Measurements from ENCODE around the gene LRFN3. TPM values are rescaled to one million over a fixed set of nuclear protein-coding genes. Genes with fewer than 3 reads are reported as not detected.
A peak's percentile ranks its signal among the peaks of the same experiment; 100 is the strongest.
"Not testable (repeated sequence)": the region's sequence is repeated elsewhere in the genome, so short reads cannot be mapped to it uniquely, and the experiment has no call there.

LRFN3 gene
- total RNA-seq, 3 donors from 2014 or later: 14.1 to 15.3 (median 14.4) TPM

DNA sequence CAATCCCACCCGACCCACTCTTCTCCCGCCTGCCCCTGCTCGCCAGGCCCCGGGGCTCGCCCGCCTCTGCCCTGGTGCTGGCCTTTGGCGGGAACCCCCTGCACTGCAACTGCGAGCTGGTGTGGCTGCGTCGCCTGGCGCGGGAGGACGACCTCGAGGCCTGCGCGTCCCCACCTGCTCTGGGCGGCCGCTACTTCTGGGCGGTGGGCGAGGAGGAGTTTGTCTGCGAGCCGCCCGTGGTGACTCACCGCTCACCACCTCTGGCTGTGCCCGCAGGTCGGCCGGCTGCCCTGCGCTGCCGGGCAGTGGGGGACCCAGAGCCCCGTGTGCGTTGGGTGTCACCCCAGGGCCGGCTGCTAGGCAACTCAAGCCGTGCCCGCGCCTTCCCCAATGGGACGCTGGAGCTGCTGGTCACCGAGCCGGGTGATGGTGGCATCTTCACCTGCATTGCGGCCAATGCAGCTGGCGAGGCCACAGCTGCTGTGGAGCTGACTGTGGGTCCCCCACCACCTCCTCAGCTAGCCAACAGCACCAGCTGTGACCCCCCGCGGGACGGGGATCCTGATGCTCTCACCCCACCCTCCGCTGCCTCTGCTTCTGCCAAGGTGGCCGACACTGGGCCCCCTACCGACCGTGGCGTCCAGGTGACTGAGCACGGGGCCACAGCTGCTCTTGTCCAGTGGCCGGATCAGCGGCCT, 4.1 kb downstream of the LRFN3 start:
- H3K27me3 Mint-ChIP-seq (ENCODE audit: low read depth): no peaks in the 10 kb centered on the region
- DNase-seq (no peak), ATAC-seq (no peak)
- peaks cover 10% of the 10 kb centered on the region for H3K36me3 Mint-ChIP-seq (ENCODE audit: insufficient read depth)
- no peaks in the 10 kb centered on the region for H3K9me3 Mint-ChIP-seq
- peaks cover 29% of the 10 kb centered on the region for H3K4me1 Mint-ChIP-seq (ENCODE audit: low read depth)
- no peak overlapping the region for H3K4me3 Mint-ChIP-seq

DNA sequence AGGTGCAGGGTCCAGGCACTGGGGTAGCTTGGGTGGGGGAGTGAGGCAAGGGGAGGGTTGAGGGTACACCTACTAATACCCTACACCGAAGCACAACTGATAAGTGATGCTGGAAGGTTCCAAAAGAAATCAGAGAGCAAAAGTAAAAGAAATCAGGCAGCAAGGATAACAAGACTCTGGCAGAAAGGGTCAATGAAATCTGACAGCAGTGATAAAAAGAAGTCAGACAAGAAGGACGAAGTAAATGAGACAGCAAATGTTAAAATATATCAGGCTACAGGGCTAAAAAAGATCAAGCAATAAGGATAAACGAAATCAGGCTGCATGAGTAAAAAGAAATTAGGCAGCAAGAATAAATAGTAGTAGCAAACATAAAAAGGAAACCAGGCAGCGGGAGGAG, 4.7 kb downstream of the LRFN3 start:
- Mint-ChIP-seq H3K4me1 (ENCODE audit: low read depth) (peaks cover 24% of the 10 kb centered on the region), H3K9me3 (no peaks in the 10 kb centered on the region), H3K36me3 (ENCODE audit: insufficient read depth) (peaks cover 10% of the 10 kb centered on the region), H3K4me3 (no peak overlapping the region), H3K27me3 (ENCODE audit: low read depth) (no peaks in the 10 kb centered on the region)
- no peak for ATAC-seq
- DNase-seq: no peak

DNA sequence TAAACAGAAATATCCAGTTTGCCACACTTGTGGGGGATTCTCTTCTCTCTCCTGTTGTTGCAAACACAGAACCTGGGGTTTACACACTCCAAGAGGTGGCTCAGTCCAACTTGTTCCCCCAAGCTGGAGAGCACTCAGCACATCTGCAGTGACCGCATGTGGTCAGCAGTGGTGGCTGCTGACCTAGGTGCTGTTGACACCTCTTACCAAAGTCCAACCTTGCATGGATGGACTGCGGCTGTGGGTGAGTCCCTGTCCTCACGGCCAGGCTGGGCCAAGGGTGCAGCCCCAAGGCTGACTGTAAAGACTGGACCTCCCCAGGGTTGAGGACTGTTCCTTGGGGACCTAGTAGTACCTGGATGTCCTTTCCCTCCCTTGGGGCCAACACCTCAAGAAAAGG, 6.1 kb downstream of the LRFN3 start:
- no peak for DNase-seq
- Mint-ChIP-seq H3K4me1 (ENCODE audit: low read depth) (peaks cover 17% of the 10 kb centered on the region), H3K36me3 (ENCODE audit: insufficient read depth) (peaks cover 10% of the 10 kb centered on the region), H3K27me3 (ENCODE audit: low read depth) (no peaks in the 10 kb centered on the region), H3K9me3 (no peaks in the 10 kb centered on the region), H3K4me3 (no peak overlapping the region)
- no peak for ATAC-seq

DNA sequence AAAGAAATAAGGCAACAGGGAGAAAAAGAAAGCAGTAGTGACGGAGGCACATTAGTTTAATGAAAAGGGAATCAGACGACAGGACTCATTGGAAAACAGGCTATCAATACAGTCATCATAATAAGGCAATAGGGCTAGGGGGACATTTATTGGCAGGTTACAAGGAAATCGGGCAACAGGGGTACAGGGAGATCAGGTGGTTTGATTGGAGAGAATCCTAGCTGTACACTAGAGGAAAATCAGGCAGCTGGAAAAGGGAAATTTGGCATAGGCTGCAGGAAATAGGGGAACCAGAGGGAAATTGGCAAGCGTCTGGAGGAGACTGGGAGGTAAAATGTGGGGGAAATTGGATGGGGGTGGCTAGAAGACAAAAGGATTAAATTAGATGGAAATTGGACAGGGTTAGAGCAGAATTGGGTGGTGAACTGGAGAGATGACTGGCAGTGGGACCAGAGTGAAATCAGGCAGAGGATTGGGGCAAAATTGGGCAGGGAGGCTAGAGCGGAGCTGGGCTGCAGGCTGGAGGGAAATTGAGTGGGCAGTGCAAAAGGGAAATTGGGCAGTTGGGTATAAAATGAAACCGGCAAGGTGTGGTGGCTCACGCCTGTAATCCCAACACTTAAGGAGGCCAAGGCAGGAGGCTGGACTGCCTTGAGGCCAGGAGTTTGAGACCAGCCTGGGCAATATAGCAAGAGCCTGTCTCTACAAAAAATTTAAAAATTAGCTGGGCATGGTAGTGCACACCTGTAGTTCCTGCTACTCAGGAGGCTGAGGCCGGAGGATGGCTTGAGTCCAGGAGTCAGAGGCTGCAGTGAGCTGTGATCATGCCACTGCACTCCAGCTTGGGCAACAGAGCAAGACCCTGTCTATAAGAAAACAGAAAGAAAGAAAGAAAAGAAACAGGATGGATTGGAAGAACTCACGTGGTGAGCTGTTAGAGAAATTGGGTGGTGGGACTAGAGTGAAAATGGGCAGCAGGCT, 7.4 kb downstream of the LRFN3 start:
- Mint-ChIP-seq H3K36me3 (ENCODE audit: insufficient read depth) (peaks cover 8% of the 10 kb centered on the region), H3K4me3 (no peak overlapping the region), H3K9me3 (no peaks in the 10 kb centered on the region), H3K27me3 (ENCODE audit: low read depth) (no peaks in the 10 kb centered on the region), H3K4me1 (ENCODE audit: low read depth) (peaks cover 8% of the 10 kb centered on the region)
- ATAC-seq: no peak
- DNase-seq: no peak

DNA sequence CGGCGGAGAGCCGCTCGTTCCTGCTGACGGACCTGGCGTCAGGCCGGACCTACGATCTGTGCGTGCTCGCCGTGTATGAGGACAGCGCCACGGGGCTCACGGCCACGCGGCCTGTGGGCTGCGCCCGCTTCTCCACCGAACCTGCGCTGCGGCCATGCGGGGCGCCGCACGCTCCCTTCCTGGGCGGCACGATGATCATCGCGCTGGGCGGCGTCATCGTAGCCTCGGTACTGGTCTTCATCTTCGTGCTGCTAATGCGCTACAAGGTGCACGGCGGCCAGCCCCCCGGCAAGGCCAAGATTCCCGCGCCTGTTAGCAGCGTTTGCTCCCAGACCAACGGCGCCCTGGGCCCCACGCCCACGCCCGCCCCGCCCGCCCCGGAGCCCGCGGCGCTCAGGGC, 8.4 kb downstream of the LRFN3 start:
- peaks cover 10% of the 10 kb centered on the region for H3K4me1 Mint-ChIP-seq (ENCODE audit: low read depth)
- H3K4me3 Mint-ChIP-seq: no peak overlapping the region
- ATAC-seq (no peak), DNase-seq (no peak)
- H3K36me3 Mint-ChIP-seq (ENCODE audit: insufficient read depth): peaks cover 8% of the 10 kb centered on the region
- no peaks in the 10 kb centered on the region for H3K9me3 Mint-ChIP-seq
- no peaks in the 10 kb centered on the region for H3K27me3 Mint-ChIP-seq (ENCODE audit: low read depth)

DNA sequence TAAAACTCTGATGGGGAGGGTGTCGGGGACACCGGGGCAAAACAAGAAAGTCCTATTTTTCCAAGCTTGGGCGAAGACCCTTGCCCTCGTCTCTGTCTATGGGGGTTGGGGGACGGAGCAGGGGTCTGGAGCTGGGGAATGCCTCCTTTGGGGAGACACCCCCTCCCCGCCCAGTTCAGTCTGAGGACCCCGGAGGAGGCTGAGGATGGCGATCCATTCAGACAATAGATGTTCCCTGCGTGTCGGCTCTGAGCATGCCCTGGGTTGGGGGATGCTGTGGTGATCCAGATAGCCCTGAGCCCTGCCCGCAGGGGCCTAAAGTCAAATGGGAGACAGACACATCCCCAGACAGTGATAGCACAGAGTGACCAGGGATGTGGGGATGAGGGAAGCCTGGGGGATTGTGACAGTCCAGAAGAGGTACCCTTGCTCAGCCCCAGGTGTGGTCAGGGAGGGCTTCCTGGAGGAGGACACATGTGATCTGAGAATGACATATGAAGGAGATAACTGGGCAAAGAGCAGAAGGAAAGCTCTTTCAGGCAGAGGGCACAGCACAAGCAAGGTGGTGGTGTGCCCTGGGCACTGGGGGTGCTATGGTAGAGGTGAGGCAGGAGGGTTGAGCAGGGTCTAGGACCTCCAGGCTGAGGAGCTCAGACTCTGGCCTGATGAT, 9.1 kb downstream of the LRFN3 start:
- ATAC-seq: no peak
- no peaks in the 10 kb centered on the region for H3K9me3 Mint-ChIP-seq
- no peak overlapping the region for H3K4me3 Mint-ChIP-seq
- DNase-seq: no peak
- H3K4me1 Mint-ChIP-seq (ENCODE audit: low read depth): peaks cover 13% of the 10 kb centered on the region
- H3K36me3 Mint-ChIP-seq (ENCODE audit: insufficient read depth): peaks cover 8% of the 10 kb centered on the region
- H3K27me3 Mint-ChIP-seq (ENCODE audit: low read depth): no peaks in the 10 kb centered on the region

DNA sequence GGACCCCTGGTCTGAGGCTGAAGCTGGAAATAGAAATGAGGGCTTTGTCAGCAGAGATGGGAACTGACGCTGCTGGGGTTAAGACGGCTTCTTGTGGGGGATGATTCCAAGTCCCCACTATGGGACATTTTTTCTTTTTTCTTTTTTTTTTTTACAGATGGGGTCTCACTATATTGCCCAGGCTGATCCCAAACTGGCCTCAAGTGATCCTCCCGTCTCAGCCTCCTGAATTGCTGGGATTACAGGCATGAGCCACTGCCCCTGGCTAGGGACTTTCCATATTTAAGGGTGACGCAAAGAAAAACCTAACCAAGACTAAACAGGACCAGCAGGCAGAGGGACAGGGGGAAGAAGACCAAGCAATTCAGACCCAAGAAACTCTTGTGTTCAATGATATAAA, 10.0 kb downstream of the LRFN3 start:
- H3K4me1 Mint-ChIP-seq (ENCODE audit: low read depth): peaks cover 20% of the 10 kb centered on the region
- peaks cover 5% of the 10 kb centered on the region for H3K36me3 Mint-ChIP-seq (ENCODE audit: insufficient read depth)
- H3K27me3 Mint-ChIP-seq (ENCODE audit: low read depth): no peaks in the 10 kb centered on the region
- ATAC-seq: no peak
- H3K9me3 Mint-ChIP-seq: no peaks in the 10 kb centered on the region
- no peak for DNase-seq
- no peak overlapping the region for H3K4me3 Mint-ChIP-seq

DNA sequence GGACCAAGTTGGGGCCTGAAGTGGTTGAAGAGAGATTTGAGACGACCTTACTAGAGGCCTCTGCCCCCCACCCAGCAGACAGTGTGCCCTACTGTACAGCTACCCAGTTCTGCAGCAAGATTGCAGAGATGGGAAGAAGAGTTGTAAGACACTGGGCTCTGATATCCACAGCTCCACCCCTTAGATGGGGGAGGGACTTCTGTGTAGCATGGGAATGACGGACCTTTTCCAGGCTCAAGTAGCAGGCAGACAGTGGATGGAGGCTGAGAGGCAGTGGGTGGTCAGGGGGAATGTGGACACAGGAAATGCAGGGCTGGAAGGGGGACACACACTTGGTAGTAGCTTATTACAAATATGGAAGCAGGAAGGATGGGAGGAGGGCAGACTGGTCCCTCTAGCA, 13.0 kb downstream of the LRFN3 start:
- no peak overlapping the region for H3K4me3 Mint-ChIP-seq
- peaks cover 44% of the 10 kb centered on the region for H3K4me1 Mint-ChIP-seq (ENCODE audit: low read depth)
- H3K27me3 Mint-ChIP-seq (ENCODE audit: low read depth): no peaks in the 10 kb centered on the region
- no peak for ATAC-seq
- H3K36me3 Mint-ChIP-seq (ENCODE audit: insufficient read depth): peaks cover under 1% of the 10 kb centered on the region
- DNase-seq: no peak
- no peaks in the 10 kb centered on the region for H3K9me3 Mint-ChIP-seq

DNA sequence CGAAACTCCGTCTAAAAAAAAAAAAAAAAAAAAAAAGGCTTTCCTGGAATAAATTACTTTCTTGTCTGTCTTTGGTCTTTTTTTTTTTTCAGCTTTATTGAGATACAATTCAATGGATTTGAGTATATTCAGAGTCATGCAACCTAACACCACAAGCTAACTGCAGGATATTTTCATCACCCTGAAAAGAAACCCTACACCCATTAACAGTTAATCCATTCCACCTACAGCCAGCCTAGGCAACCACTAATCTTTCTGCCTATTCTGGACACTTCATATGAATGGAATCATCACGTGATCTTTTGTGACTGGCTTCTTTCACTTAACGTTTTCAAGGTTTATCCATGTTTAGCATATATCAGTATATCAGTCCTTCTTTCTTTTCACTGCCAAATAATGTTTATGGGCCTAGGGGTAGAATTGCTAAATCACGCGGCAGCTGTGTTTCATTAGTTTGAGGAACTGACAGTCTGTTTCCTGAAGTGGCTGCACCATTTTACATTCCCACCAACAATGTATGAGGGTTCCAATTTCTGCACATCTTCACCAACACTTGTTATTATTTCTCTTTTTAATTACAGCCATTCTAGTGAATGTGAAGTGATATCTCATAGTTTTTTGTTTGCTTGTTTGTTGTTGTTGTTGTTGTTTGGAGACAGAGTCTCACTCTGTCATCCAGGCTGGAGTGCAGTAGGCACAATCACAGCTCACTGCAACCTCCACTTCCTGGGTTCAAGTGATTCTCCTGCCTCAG, 19.9 kb downstream of the LRFN3 start:
- DNase-seq (no peak), ATAC-seq (no peak)
- H3K4me1 Mint-ChIP-seq (ENCODE audit: low read depth): peaks cover 69% of the 10 kb centered on the region
- H3K9me3 Mint-ChIP-seq: no peaks in the 10 kb centered on the region
- H3K36me3 Mint-ChIP-seq (ENCODE audit: insufficient read depth): no peaks in the 10 kb centered on the region
- H3K4me3 Mint-ChIP-seq: no peak overlapping the region
- H3K27me3 Mint-ChIP-seq (ENCODE audit: low read depth): no peaks in the 10 kb centered on the region

DNA sequence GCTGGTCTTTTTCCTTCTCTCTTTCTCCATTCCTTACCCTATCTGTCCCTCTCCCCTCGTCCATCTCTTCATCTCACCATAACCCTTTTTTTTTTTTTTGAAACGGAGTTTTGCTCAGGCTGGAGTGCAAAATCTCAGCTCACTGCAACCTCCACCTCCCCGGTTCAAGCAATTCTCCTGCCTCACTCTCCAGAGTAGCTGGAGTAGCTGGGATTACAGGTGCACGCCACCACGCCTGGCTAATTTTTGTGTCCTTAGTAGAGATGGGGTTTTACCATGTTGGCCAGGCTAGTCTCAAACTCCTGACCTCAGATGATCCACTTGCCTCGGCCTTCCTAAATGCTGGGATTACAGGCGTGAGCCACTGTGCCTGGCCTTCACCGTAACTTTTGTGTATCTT, 21.2 kb downstream of the LRFN3 start:
- H3K9me3 Mint-ChIP-seq; H3K36me3 Mint-ChIP-seq (ENCODE audit: insufficient read depth); DNase-seq; H3K4me3 Mint-ChIP-seq; ATAC-seq; H3K27me3 Mint-ChIP-seq (ENCODE audit: low read depth): not testable (repeated sequence)
- H3K4me1 Mint-ChIP-seq (ENCODE audit: low read depth): peaks cover 61% of the 10 kb centered on the region

DNA sequence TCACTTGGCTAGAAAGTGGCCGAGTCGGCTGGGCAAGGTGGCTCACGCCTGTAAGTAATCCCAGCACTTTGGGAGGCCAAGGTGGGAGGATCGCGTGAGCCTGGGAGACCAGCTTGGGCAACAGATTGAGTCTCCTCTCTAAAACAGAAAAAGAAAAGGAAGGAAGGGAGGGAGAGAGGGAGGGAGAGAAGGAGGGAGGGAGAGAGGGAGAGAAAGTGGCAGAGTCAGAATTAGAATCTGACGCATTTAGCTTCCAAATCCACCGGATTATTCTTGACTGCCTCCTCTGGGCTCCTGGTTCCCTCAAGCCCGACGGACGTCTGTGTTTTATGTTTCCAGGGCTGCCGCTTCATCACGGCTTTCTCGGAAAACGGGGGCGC, 22.5 kb downstream of the LRFN3 start:
- H3K4me1 Mint-ChIP-seq (ENCODE audit: low read depth): peaks cover 49% of the 10 kb centered on the region
- peak overlapping the region; percentile 70 for H3K4me3 Mint-ChIP-seq
- no peaks in the 10 kb centered on the region for H3K27me3 Mint-ChIP-seq (ENCODE audit: low read depth)
- H3K9me3 Mint-ChIP-seq: no peaks in the 10 kb centered on the region
- no peak for DNase-seq
- H3K36me3 Mint-ChIP-seq (ENCODE audit: insufficient read depth): no peaks in the 10 kb centered on the region
- ATAC-seq: peak in 1 of 2 donors; percentile 2

DNA sequence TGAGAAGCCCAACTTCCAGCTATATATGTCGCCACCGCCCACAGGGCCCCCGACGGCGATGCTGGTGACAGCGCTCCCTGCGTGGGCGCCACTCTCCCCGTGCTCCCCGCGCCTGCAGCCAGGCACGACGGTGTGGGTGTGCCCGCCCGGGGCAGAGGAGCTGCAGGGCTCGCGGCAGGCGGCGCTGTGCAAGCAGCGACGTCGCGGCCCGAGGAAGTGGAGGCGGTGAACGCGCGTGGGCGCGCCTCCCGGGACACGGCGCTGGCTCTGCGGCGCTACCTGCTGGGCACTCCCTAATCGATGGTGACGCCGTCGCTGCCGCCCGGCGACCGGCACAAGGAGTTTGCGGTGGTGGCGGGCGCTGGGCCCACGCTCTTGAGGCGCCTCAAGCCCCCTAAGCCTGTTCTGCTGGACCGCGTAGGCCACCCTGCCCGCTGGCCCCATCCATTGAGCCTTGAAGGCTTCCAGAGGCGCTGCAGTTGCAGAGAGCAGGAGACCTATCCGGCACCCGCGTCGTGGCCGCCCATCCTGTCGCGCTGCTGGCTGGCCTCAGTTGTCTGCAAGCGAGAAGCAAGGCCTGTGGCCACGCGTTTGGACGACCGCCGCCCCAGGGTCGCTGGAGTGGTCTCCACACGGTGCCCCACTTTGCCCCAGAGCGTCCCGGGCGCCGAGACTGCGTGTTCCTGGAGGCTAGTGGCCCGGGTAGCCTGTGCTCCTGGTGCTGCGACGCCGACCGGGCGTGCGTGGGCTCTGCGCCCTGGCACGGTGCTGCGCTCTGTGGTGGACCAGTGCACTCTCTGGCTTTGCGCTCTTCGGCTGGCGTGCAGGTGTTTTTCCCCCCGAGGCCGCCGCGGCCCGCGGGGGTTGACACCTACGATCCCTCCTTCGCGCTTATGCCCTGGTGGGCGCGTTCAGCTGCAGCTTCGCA, 23.1 kb downstream of the LRFN3 start:
- H3K4me1 Mint-ChIP-seq (ENCODE audit: low read depth): peaks cover 43% of the 10 kb centered on the region
- H3K27me3 Mint-ChIP-seq (ENCODE audit: low read depth): no peaks in the 10 kb centered on the region
- ATAC-seq: peak; percentile 89
- no peaks in the 10 kb centered on the region for H3K9me3 Mint-ChIP-seq
- no peaks in the 10 kb centered on the region for H3K36me3 Mint-ChIP-seq (ENCODE audit: insufficient read depth)
- DNase-seq: peak; percentile 90
- peak overlapping the region; percentile 66 for H3K4me3 Mint-ChIP-seq

DNA sequence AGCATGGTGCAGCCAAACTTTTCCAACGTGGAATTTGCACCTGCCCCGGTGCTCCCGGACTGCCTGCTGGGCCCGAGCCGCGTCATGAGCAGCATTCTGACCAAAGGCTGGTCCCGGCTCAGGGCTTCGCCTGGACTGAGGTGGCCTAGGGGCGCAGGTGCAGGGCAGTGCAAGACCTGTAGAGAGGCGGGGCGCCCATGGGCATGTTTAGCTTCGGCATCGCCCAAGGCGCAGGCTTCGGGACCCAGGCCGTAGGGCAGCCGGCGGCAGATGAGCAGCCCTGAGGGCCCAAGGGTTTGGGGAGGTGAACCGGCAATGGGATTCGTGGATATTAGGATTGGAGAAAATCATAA, 23.8 kb downstream of the LRFN3 start:
- Mint-ChIP-seq H3K4me3 (peak overlapping the region; percentile 66), H3K9me3 (no peaks in the 10 kb centered on the region), H3K4me1 (ENCODE audit: low read depth) (peaks cover 40% of the 10 kb centered on the region), H3K27me3 (ENCODE audit: low read depth) (no peaks in the 10 kb centered on the region), H3K36me3 (ENCODE audit: insufficient read depth) (no peaks in the 10 kb centered on the region)
- ATAC-seq (no peak), DNase-seq (no peak)

Measured in activated T-cell treated with anti-CD3 and anti-CD28 coated beads, Interleukin-2, amount 50 U/mL, for 4 hours (primary cell).